CD4-positive, alpha-beta T cell (primary cell): ENCODE data around the gene TREX2. TPM values are rescaled to one million over a fixed set of nuclear protein-coding genes. Genes with fewer than 3 reads are reported as not detected.

Source experiments
- ATAC-seq: fragments of 200-7000 bp; cut with Tn5 transposase; one replicate; pipeline ENCODE4 v1.10.0; 2022; ENCODE audit warnings: mild to moderate bottlenecking; ENCODE audit not compliant: poor library complexity
- CTCF ChIA-PET: fragments of 350-600 bp; sonication (Branson Sonifier 250); formaldehyde crosslinking; loops from one replicate; lab custom pipeline; 2021; ENCODE audit warnings: antibody characterized with exemption, inconsistent platforms; lab: Charles Lee
- POLR2A ChIA-PET: fragments of 350-600 bp; sonication (Branson Sonifier 250); formaldehyde crosslinking; loops from one replicate; lab custom pipeline; 2021; ENCODE audit warnings: antibody characterized with exemption, inconsistent platforms; lab: Charles Lee
- DNase-seq, 14 experiments: peaks; one replicate each; pipeline ENCODE4 v3.0.0-alpha.2; 2013 to 2020; ENCODE audit warnings: mixed read lengths in 2 of 14
- H3K27ac ChIP-seq, 2 donors: one replicate each; pipeline versions ENCODE4 v1.5.1 to v1.7.0; 2013; ENCODE audit warnings: low read length in 2 of 2, low read depth in 1 of 2, mild to moderate bottlenecking in 1 of 2
- H3K27me3 ChIP-seq, 2 experiments: 1 replicate in 1 of 2; 2 replicates in 1 of 2; pipeline versions ENCODE4 v1.6.1 to v1.7.0; 2013; ENCODE audit warnings: low read length in 2 of 2, control low read depth in 1 of 2, mild to moderate bottlenecking in 1 of 2, moderate library complexity in 1 of 2; ENCODE audit not compliant: insufficient read depth in 2 of 2, control insufficient read depth in 1 of 2
- H3K36me3 ChIP-seq: one replicate; pipeline ENCODE4 v1.6.1; 2013; ENCODE audit warnings: low read length, control low read depth; ENCODE audit not compliant: insufficient read depth
- H3K4me1 ChIP-seq: one replicate; pipeline ENCODE4 v1.6.1; 2013; ENCODE audit warnings: low read length, control low read depth; ENCODE audit not compliant: insufficient read depth
- H3K4me3 ChIP-seq: one replicate; pipeline ENCODE4 v1.5.1; 2013; ENCODE audit warnings: mild to moderate bottlenecking, low read length, moderate library complexity
- H3K9me3 ChIP-seq, 2 experiments: 1 replicate in 1 of 2; 2 replicates in 1 of 2; pipeline versions ENCODE4 v1.6.1 to v1.7.0; 2013; ENCODE audit warnings: low read length in 2 of 2, mild to moderate bottlenecking in 2 of 2, control low read depth in 1 of 2, moderate library complexity in 1 of 2; ENCODE audit not compliant: control insufficient read depth in 1 of 2, insufficient read depth in 1 of 2
- H3K27ac Mint-ChIP-seq: one replicate; pipeline ENCODE4 v1.8.0; 2020; ENCODE audit warnings: mixed read lengths
- H3K27me3 Mint-ChIP-seq: one replicate; pipeline ENCODE4 v1.8.0; 2021; ENCODE audit warnings: mixed read lengths
- H3K36me3 Mint-ChIP-seq: one replicate; pipeline ENCODE4 v1.8.0; 2021; ENCODE audit warnings: low read depth, mixed read lengths
- H3K4me1 Mint-ChIP-seq: one replicate; pipeline ENCODE4 v1.8.0; 2021; ENCODE audit warnings: low read depth, mixed read lengths
- H3K4me3 Mint-ChIP-seq: one replicate; pipeline ENCODE4 v1.8.0; 2020; ENCODE audit warnings: mild to moderate bottlenecking, mixed read lengths
- H3K9me3 Mint-ChIP-seq: one replicate; pipeline ENCODE4 v1.8.0; 2020; ENCODE audit warnings: mixed read lengths
- intact Hi-C, 2 experiments: fragments of 100-400 bp; cut with DNase I in 1 of 2; cut with micrococcal nuclease in 1 of 2; formaldehyde crosslinking; loops; one replicate each; pipeline versions ENCODE4 v1.15.1 to v1.9.0; 2023 to 2025; cut with DNase I, micrococcal nuclease
- total RNA-seq, 174 experiments: library from RNA in 2 of 174; stranded (reverse) in 2 of 174; gene quantifications; one replicate each; pipeline ENCODE4 v1.2.3 and lab custom pipeline; 2021 to 2026
- TF ChIP-seq, protein P1 (sequence below): fragments of 200-600 bp; IDR thresholded peaks from one replicate; pipeline ENCODE4 v1.8.0; 2022; ENCODE audit warnings: antibody characterized with exemption, mild to moderate bottlenecking

Gene TREX2
- total RNA-seq, 2 experiments from 2014 or later, result 1.1 to 1.4 TPM

DNA sequence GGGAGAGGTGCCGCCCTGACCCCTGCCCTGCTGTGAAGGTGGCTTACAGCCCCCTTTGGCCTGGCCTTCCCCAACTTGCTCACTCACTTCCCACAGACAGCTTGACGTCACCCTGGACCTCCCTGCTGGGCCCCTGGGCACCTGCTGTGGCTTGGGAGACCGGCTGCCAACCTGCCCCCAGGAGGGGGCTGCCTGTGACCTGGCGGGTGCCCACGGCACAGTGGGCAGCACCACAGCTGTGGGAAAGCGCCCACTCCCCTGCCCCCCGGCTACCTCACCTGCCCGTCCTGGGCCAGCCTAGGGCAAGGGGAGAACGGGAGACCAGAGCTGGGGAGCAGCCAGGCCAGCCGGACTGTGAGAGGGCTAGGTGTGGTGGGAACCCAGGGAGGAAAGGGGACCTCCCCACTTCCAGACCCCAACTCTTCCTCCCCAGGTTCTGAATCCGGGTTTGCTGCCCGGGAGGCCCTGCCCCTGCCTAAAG is 36.9 kb downstream of the TREX2 start:
- TF ChIP-seq, protein P1, sequence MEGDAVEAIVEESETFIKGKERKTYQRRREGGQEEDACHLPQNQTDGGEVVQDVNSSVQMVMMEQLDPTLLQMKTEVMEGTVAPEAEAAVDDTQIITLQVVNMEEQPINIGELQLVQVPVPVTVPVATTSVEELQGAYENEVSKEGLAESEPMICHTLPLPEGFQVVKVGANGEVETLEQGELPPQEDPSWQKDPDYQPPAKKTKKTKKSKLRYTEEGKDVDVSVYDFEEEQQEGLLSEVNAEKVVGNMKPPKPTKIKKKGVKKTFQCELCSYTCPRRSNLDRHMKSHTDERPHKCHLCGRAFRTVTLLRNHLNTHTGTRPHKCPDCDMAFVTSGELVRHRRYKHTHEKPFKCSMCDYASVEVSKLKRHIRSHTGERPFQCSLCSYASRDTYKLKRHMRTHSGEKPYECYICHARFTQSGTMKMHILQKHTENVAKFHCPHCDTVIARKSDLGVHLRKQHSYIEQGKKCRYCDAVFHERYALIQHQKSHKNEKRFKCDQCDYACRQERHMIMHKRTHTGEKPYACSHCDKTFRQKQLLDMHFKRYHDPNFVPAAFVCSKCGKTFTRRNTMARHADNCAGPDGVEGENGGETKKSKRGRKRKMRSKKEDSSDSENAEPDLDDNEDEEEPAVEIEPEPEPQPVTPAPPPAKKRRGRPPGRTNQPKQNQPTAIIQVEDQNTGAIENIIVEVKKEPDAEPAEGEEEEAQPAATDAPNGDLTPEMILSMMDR, result no peak
- Mint-ChIP-seq H3K27ac (no peak overlapping the region), H3K4me3 (no peak overlapping the region)

DNA sequence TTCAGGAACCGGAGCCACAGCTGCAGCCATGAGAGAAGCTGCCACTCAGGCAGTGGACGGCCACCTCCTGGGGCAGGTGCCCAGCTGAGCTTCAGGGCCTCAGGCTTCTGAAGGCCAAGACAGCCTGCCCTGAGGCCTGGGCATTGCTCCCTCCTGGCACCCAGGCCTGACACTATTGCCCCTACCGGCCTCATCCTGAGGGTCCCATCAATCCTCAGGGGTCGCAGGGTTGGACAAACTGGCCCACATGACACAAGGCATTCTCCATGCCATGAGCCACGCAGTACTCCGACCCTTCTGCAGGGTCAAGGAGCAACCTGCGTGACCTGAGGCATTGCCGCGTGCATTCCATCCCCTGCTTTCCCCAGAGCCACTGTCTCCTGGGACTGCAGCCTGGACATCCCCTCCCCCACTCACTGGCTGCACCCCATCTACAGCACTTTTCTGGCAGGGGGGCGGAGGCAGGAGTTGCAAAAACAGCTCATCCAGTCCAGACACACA is 37.6 kb downstream of the TREX2 start:
- DNase-seq (no peak), ATAC-seq (no peak)
- Histone ChIP-seq H3K9me3 (no peaks in the 10 kb centered on the region), H3K27ac (no peak overlapping the region), H3K36me3 (no peaks in the 10 kb centered on the region), H3K4me3 (no peak overlapping the region), H3K4me1 (peaks cover 15% of the 10 kb centered on the region), H3K27me3 (no peaks in the 10 kb centered on the region)
- Mint-ChIP-seq H3K9me3 (no peaks in the 10 kb centered on the region), H3K4me1 (peaks cover 7% of the 10 kb centered on the region), H3K27ac (no peak overlapping the region), H3K4me3 (no peak overlapping the region), H3K36me3 (no peaks in the 10 kb centered on the region), H3K27me3 (peaks cover 6% of the 10 kb centered on the region)
- intact Hi-C loops, result no loop called here
- ChIA-PET CTCF (no interaction called here), POLR2A (no interaction called here)
- TF ChIP-seq, protein P1, result no peak

More for the DNA sequence above, 36.9 kb downstream of the TREX2 start:
- Histone ChIP-seq H3K4me3 (no peak overlapping the region), H3K27ac (no peak overlapping the region), H3K9me3 (no peaks in the 10 kb centered on the region), H3K36me3 (no peaks in the 10 kb centered on the region), H3K4me1 (peaks cover 15% of the 10 kb centered on the region), H3K27me3 (no peaks in the 10 kb centered on the region)
- intact Hi-C loops, result no loop called here
- ChIA-PET POLR2A (no interaction called here), CTCF (no interaction called here)
- peaks cover 6% of the 10 kb centered on the region for H3K27me3 Mint-ChIP-seq
- no peaks in the 10 kb centered on the region for H3K9me3 Mint-ChIP-seq
- H3K4me1 Mint-ChIP-seq, result peaks cover 7% of the 10 kb centered on the region
- DNase-seq (no peak), ATAC-seq (no peak)
- no peaks in the 10 kb centered on the region for H3K36me3 Mint-ChIP-seq

DNA sequence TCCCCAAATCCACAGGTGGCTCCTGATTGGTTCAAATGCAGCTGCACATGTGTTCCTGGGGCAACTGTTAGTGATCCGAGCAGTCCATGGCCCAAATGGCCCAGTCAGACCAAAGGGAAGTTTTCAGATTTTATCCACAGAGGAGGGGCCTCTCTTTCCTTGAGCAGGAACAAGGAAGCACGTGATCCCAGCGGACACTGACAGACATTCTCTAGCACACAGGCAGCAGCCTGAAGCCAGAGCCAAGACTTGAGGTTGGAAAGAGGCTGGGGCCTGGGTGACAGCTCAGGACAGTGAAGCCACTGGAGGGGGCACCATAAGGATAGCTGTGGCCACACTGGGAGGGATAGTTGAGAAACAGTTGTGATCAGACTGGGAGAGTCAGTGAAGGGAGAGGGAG is 38.1 kb downstream of the TREX2 start:
- ATAC-seq (no peak), DNase-seq (no peak)
- H3K36me3 Mint-ChIP-seq, result no peaks in the 10 kb centered on the region
- TF ChIP-seq, protein P1, result no peak
- no peak overlapping the region for H3K27ac ChIP-seq
- peaks cover 15% of the 10 kb centered on the region for H3K4me1 ChIP-seq
- H3K9me3 Mint-ChIP-seq, result no peaks in the 10 kb centered on the region
- no peak overlapping the region for H3K4me3 Mint-ChIP-seq
- H3K9me3 ChIP-seq, result no peaks in the 10 kb centered on the region
- no peak overlapping the region for H3K4me3 ChIP-seq
- CTCF ChIA-PET, result no interaction called here
- H3K27me3 Mint-ChIP-seq, result peaks cover 6% of the 10 kb centered on the region
- H3K4me1 Mint-ChIP-seq, result peaks cover 7% of the 10 kb centered on the region
- intact Hi-C loops, result no loop called here
- H3K27ac Mint-ChIP-seq, result no peak overlapping the region
- H3K27me3 ChIP-seq, result no peaks in the 10 kb centered on the region
- POLR2A ChIA-PET, result no interaction called here
- no peaks in the 10 kb centered on the region for H3K36me3 ChIP-seq
